ENCODE measurements around the gene MOSMO. TPM values are rescaled to one million over a fixed set of nuclear protein-coding genes. Genes with fewer than 3 reads are reported as not detected.
"Not testable (repeated sequence)": the region's sequence is repeated elsewhere in the genome, so short reads cannot be mapped to it uniquely, and the experiment has no call there.

Gene MOSMO
- total and polyA plus RNA-seq, 8 donors: 1.2 to 32.3 (median 7.7) TPM

- no peak overlapping the region for H3K4me3 ChIP-seq
- H3K36me3 ChIP-seq: no peaks in the 10 kb centered on the region
- no peak for DNase-seq
- H3K27ac ChIP-seq: no peak overlapping the region
- intact Hi-C loops (cut with DNase I; ENCODE audit: low total_unique reads): no loop called here
- no peak for TF ChIP-seq POLR2AphosphoS5 (IDR thresholded peaks at IDR 0.05)
- H3K9me3 ChIP-seq: no peaks in the 10 kb centered on the region
- no peaks in the 10 kb centered on the region for H3K27me3 ChIP-seq
- 39 to 74% (median 61%) methylated on average over 5 of the region's 5 CpGs for WGBS, 5 donors
- H3K4me1 ChIP-seq: peaks cover 4 to 53% (median 29%) of the 10 kb centered on the region in 4 donors
These were observed 14.2 kb downstream of the MOSMO start for GRCh38 chr16:22022151-22022550.

GRCh38 chr16:22023505-22023904 is 15.6 kb downstream of the MOSMO start:
- TF ChIP-seq EP300 (IDR thresholded peaks at IDR 0.05): no peak
- TF ChIP-seq CTCF (IDR thresholded peaks at IDR 0.05): no peak
- no peak for TF ChIP-seq POLR2A (IDR thresholded peaks at IDR 0.05)
- no peak for TF ChIP-seq POLR2AphosphoS5 (IDR thresholded peaks at IDR 0.05)
- Histone ChIP-seq H3K9me3 (no peaks in the 10 kb centered on the region), H3K27ac (no peak overlapping the region), H3K27me3 (no peaks in the 10 kb centered on the region), H3K4me3 (no peak overlapping the region), H3K36me3 (no peaks in the 10 kb centered on the region), H3K4me1 (peaks cover 9 to 52% (median 32%) of the 10 kb centered on the region in 4 donors)
- no peak for DNase-seq
- 85 to 100% (median 93%) methylated on average over 1 of the region's 1 CpG for WGBS, 5 donors
- intact Hi-C loops (cut with DNase I; ENCODE audit: low total_unique reads): no loop called here

GRCh38 chr16:22024785-22025184 is 16.9 kb downstream of the MOSMO start:
- DNase-seq; H3K27me3 ChIP-seq; H3K9me3 ChIP-seq; H3K4me3 ChIP-seq; H3K36me3 ChIP-seq; intact Hi-C loops (cut with DNase I; ENCODE audit: low total_unique reads); H3K27ac ChIP-seq: not testable (repeated sequence)
- H3K4me1 ChIP-seq: peaks cover 15 to 58% (median 37%) of the 10 kb centered on the region in 4 donors
- 95 to 98% (median 96%) methylated on average over 4 of the region's 4 CpGs for WGBS, 5 donors

- WGBS, 5 donors: 63 to 77% (median 69%) methylated on average over 2 of the region's 2 CpGs
- H3K27ac ChIP-seq: peak overlapping the region in 2 of 5 donors; percentile 2 to 39
- H3K9me3 ChIP-seq: no peaks in the 10 kb centered on the region
- intact Hi-C loops (cut with DNase I; ENCODE audit: low total_unique reads): no loop called here
- H3K4me3 ChIP-seq: no peak overlapping the region
- DNase-seq: no peak
- H3K4me1 ChIP-seq: peaks cover 15 to 60% (median 38%) of the 10 kb centered on the region in 4 donors
- H3K36me3 ChIP-seq: no peaks in the 10 kb centered on the region
- TF ChIP-seq CTCF (IDR thresholded peaks at IDR 0.05) (no peak), EP300 (IDR thresholded peaks at IDR 0.05) (no peak), POLR2A (IDR thresholded peaks at IDR 0.05) (no peak), POLR2AphosphoS5 (IDR thresholded peaks at IDR 0.05) (no peak)
- no peaks in the 10 kb centered on the region for H3K27me3 ChIP-seq
These were observed 19.7 kb downstream of the MOSMO start for GRCh38 chr16:22027633-22028032.

- WGBS, 5 donors: 40 to 71% (median 45%) methylated on average over 4 of the region's 4 CpGs
These were observed 21.7 kb downstream of the MOSMO start for GRCh38 chr16:22029632-22030031.

More at GRCh38 chr16:22029632-22030031, 21.7 kb downstream of the MOSMO start:
- no peaks in the 10 kb centered on the region for H3K9me3 ChIP-seq
- TF ChIP-seq EP300 (IDR thresholded peaks at IDR 0.05) (no peak), CTCF (IDR thresholded peaks at IDR 0.05) (no peak), POLR2A (IDR thresholded peaks at IDR 0.05) (no peak), POLR2AphosphoS5 (IDR thresholded peaks at IDR 0.05) (no peak)
- H3K4me1 ChIP-seq: peaks cover 15 to 60% (median 38%) of the 10 kb centered on the region in 4 donors
- no peak overlapping the region for H3K4me3 ChIP-seq
- H3K27me3 ChIP-seq: no peaks in the 10 kb centered on the region
- intact Hi-C loops (cut with DNase I; ENCODE audit: low total_unique reads): no loop called here
- H3K36me3 ChIP-seq: no peaks in the 10 kb centered on the region
- DNase-seq: peak in 1 of 2 donors; percentile 41
- H3K27ac ChIP-seq: peak overlapping the region; percentile 22 to 57 (median 47)

All from stomach (tissue), 9 donors.